DND-41 (cell line): ENCODE measurements around the gene DZIP1.

Experiments used
- CTCF ChIP-seq: IDR thresholded peaks from 2 replicates; pipeline ENCODE4 v1.5.1; 2012; ENCODE audit warnings: borderline replicate concordance, low read length, moderate library complexity, mild to moderate bottlenecking; ENCODE audit not compliant: poor library complexity, severe bottlenecking; ENCODE audit errors: extremely low read depth
- EZH2 ChIP-seq: IDR thresholded peaks from 3 replicates; pipeline ENCODE4 v1.6.1; 2012; ENCODE audit warnings: borderline replicate concordance, low read depth, mild to moderate bottlenecking, moderate library complexity, low read length, inconsistent platforms; ENCODE audit not compliant: severe bottlenecking

GRCh38 chr13:95568131-95568530, 76.4 kb downstream of the DZIP1 start:
- no peak for TF ChIP-seq CTCF
- no peak for TF ChIP-seq EZH2
